Right lobe of liver (tissue), 6 donors: ENCODE results near the gene STAC2. TPM values are rescaled to one million over a fixed set of nuclear protein-coding genes. Genes with fewer than 3 reads are reported as not detected.

Source experiments
- ATAC-seq, 4 donors: fragments of 200-7000 bp; cut with Tn5 transposase; one replicate each; pipeline ENCODE4 v1.9.1; 2020; ENCODE audit warnings: mild to moderate bottlenecking in 4 of 4, moderate library complexity in 4 of 4
- DNase-seq, 3 donors: peaks; one replicate each; pipeline ENCODE4 v3.0.0-alpha.2; 2020
- H3K27ac ChIP-seq, 3 donors: fragments of 200-600 bp; one replicate each; pipeline ENCODE4 v1.8.0; 2022
- H3K27me3 ChIP-seq, 2 donors: fragments of 200-600 bp; one replicate each; pipeline ENCODE4 v1.8.0; 2022
- H3K36me3 ChIP-seq, 4 donors: fragments of 200-600 bp; sonication (generic) in 1 of 4; one replicate each; pipeline versions ENCODE4 v1.5.1 to v1.8.0; 2017 to 2022; ENCODE audit warnings: control low read depth in 1 of 4
- H3K4me1 ChIP-seq, 4 donors: fragments of 200-600 bp; sonication (generic) in 1 of 4; one replicate each; pipeline versions ENCODE4 v1.5.1 to v1.8.0; 2017 to 2022; ENCODE audit warnings: control low read depth in 1 of 4
- H3K4me3 ChIP-seq, 3 donors: fragments of 200-600 bp; one replicate each; pipeline ENCODE4 v1.8.0; 2022
- H3K9me3 ChIP-seq, 4 donors: fragments of 200-600 bp; sonication (generic) in 1 of 4; one replicate each; pipeline versions ENCODE4 v1.5.1 to v1.8.0; 2017 to 2022; ENCODE audit warnings: control low read depth in 1 of 4
- POLR2A ChIP-seq: fragments of 450-650 bp; IDR thresholded peaks from one replicate; pipeline ENCODE4 v1.6.1; 2017; ENCODE audit warnings: antibody characterized with exemption, mild to moderate bottlenecking
- WGBS: methylation state at CpG from one replicate; pipeline ENCODE4 v1.1.6; 2018; ENCODE audit warnings: low coverage, low lambda C conversion rate; ENCODE audit not compliant: insufficient coverage; ENCODE audit errors: missing lambda C conversion rate; 5-methylcytosine and 5-hydroxymethylcytosine counted together
- intact Hi-C, 2 donors: fragments of 100-400 bp; cut with DNase I; formaldehyde crosslinking; loops; one replicate each; pipeline versions ENCODE4 v1.11.2 to v1.14.1; 2022
- total RNA-seq, 6 experiments: library from RNA; depleted of rRNA in 2 of 6; stranded (reverse); fragments of >200 nt in 2 of 6; fragmentation: NEBNext Ultra II Directional in 3 of 6; extraction: Animal tissue kit (Norgen Biotek cat#: 25700) in 3 of 6; gene quantifications; one replicate each; pipeline versions ENCODE4 v1.1.0 to v1.2.4, GENCODE V29; 2016 to 2023
- TF ChIP-seq, protein P1 (sequence below), 4 donors: fragments of 200-600 bp in 3 of 4; fragments of 450-650 bp in 1 of 4; IDR thresholded peaks; one replicate each; pipeline versions ENCODE4 v1.5.1 to v1.8.0; 2016 to 2022; ENCODE audit warnings: antibody characterized with exemption in 4 of 4, mild to moderate bottlenecking in 2 of 4
- donor health status: DM: no; HTN: yes; CAD: no.
- donor health status: DM: no; HTN: no; CAD: no.
- donor health status: DM: no; HTN: no; CAD: no.
- donor health status: DM: no; HTN: yes; CAD: no.
- donor health status: DM: no; HTN: yes; CAD: no.

Gene STAC2
- total RNA-seq, 6 experiments from 2014 or later = not detected

DNA sequence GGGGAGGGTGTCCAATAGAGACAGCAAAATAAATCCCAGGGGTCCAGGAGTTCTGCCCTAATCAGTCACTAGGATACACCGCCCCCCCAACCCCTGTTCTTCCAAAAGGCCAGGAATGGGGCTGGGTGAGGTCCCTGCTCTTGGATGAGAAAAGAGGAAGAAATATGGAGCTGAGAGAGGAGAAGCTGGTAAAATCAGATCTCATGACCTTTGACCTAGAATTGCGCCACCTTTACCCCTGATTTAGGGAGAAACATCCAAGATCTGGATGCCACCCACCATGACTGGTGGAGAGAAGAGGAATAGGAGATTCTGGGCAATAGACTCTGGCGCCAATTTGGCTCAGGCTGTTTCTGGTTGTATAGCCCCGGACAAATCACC, 27.6 kb downstream of the STAC2 start:
- ATAC-seq (no peak), DNase-seq (no peak)
- no peaks in the 10 kb centered on the region for H3K9me3 ChIP-seq
- H3K27me3 ChIP-seq = no peaks in the 10 kb centered on the region
- no peak overlapping the region for H3K27ac ChIP-seq
- H3K4me1 ChIP-seq = peaks cover 0 to 28% (median 3%) of the 10 kb centered on the region in 4 donors
- peaks cover 8 to 21% (median 15%) of the 10 kb centered on the region in 4 donors for H3K36me3 ChIP-seq
- WGBS = 70% methylated on average over 3 of the region's 4 CpGs
- no peak for TF ChIP-seq POLR2A
- TF ChIP-seq, protein P1, sequence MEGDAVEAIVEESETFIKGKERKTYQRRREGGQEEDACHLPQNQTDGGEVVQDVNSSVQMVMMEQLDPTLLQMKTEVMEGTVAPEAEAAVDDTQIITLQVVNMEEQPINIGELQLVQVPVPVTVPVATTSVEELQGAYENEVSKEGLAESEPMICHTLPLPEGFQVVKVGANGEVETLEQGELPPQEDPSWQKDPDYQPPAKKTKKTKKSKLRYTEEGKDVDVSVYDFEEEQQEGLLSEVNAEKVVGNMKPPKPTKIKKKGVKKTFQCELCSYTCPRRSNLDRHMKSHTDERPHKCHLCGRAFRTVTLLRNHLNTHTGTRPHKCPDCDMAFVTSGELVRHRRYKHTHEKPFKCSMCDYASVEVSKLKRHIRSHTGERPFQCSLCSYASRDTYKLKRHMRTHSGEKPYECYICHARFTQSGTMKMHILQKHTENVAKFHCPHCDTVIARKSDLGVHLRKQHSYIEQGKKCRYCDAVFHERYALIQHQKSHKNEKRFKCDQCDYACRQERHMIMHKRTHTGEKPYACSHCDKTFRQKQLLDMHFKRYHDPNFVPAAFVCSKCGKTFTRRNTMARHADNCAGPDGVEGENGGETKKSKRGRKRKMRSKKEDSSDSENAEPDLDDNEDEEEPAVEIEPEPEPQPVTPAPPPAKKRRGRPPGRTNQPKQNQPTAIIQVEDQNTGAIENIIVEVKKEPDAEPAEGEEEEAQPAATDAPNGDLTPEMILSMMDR (IDR thresholded peaks at IDR 0.05) = no peak
- intact Hi-C loops = no loop called here
- H3K4me3 ChIP-seq = no peak overlapping the region

DNA sequence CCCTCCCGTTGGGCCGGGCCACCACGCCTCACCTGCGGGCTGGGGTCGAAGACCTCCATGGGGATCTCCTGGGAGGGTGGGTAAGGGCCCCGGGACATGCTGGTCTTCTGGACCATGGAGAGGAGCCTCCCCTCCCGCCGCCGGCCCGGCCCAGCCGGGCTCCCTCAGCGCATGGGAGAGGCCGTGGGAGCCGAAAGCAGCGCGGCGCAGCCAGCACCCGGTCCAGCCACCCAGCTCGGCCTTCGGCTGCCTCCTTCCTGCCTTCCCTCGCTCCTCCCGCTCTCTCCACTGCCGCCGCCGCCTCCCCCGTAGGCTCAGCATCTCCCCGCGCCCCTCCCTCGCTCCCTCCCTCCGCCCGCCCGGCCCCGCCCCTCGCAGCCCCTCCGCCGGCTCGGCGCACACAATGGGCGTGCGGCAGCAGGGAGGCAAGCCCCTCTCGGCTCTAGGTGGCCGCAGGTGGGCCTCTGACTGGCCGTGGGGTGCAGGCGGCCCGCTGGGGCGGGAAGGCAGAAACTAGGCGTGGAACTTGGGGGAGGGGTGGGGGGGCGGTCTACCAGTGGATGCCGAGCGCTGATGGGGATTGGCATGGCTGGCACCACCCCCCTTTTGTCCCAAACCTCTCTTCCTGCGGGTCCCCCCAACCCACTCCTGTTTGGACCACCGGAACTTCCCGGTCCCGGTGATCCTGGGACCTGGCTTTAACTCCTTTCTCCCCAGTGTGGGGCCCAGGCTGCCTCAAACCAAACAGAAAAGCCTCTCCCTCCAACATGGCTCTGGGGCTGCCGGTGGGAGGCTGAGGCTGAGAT, 28.2 kb downstream of the STAC2 start, which contains the start of gene CACNB1:
CACNB1 (minus strand) TSS at position 290 of the 806 bp plus-strand sequence; CDS start at position 116, 174 bp downstream.
- 0% methylated on average over 13 of the region's 55 CpGs for WGBS
- intact Hi-C loops = no loop called here
- H3K27ac ChIP-seq = no peak within 1 kb of the TSS

DNA sequence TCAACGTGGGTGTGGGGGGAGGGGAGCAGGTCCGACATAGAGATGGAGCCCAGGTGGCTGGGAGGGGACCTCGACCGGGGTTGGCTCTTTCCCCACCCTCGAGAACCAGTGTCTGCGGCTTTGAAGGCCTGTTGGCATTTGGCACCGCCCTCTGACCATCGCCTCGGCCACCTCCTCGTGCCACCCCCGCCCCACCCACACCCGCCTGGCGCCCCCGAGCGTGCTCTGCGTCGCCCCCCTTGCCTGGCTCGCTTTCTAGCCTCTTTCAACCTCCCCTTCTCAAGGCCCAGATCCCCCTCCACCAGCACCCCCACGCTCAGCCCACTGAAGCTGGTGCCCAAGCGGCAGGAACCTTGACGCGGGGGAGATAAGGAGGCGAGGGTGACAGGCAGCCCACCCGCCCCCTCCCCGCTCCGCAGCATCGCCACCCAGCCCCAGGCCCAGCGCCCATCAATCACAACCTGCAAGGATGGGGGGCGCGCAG, 28.9 kb downstream of the STAC2 start:
- WGBS = 3% methylated on average over 14 of the region's 30 CpGs
- peaks cover 0 to 8% (median 4%) of the 10 kb centered on the region in 4 donors for H3K36me3 ChIP-seq
- H3K27ac ChIP-seq = no peak overlapping the region
- ATAC-seq (no peak), DNase-seq (no peak)
- no peak for TF ChIP-seq POLR2A
- TF ChIP-seq, protein P1 (IDR thresholded peaks at IDR 0.05) = no peak
- H3K27me3 ChIP-seq = no peaks in the 10 kb centered on the region
- H3K4me1 ChIP-seq = peaks cover 0 to 26% (median 3%) of the 10 kb centered on the region in 4 donors
- H3K4me3 ChIP-seq = peak overlapping the region; percentile 50 to 59 (median 52)
- no peaks in the 10 kb centered on the region for H3K9me3 ChIP-seq
- intact Hi-C loops = no loop called here

More for the DNA sequence above, 28.2 kb downstream of the STAC2 start, which contains the start of gene CACNB1:
- TF ChIP-seq, protein P1 (IDR thresholded peaks at IDR 0.05) = no peak
- peak; percentile 11 for TF ChIP-seq POLR2A
- H3K4me3 ChIP-seq = peak within 1 kb of the TSS; percentile 50 to 59 (median 52)
- no peaks in the 10 kb centered on the region for H3K27me3 ChIP-seq
- H3K9me3 ChIP-seq = no peaks in the 10 kb centered on the region
- peaks cover 0 to 28% (median 3%) of the 10 kb centered on the region in 4 donors for H3K4me1 ChIP-seq
- DNase-seq = peak; percentile 63 to 74 (median 68)
- peak; percentile 39 to 57 (median 50) for ATAC-seq
- peaks cover 5 to 15% (median 10%) of the 10 kb centered on the region in 4 donors for H3K36me3 ChIP-seq

DNA sequence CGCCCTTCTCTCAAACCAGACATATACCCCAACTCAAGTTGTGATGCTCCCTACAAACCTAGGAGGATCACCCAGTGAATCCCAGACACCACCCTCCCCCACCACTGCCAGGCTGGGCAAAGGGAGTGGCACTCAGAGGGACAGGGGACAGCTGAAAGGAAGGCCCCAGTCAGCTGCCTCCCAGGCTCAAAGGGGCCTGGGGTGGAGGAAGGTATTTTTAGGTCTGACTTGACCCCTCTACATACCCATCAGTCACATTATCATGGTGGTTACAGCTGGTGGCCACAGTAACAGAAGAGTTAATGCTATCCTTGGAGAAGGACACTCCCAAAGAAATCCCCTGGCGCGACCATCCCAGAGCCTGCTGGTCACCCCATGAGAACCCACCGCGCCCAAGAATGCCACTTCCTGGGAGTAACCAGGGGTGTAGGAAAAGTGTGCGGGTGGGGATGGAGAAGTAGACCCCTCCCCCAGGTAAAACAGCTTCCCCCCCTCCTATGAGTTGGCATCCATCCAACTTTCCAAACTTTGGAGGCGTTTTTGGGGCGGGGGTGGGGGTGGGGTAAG, 29.4 kb downstream of the STAC2 start:
- ATAC-seq = no peak
- no peak for DNase-seq
- H3K27ac ChIP-seq = no peak overlapping the region
- H3K9me3 ChIP-seq = no peaks in the 10 kb centered on the region
- intact Hi-C loops = no loop called here
- TF ChIP-seq POLR2A = no peak
- TF ChIP-seq, protein P1 (IDR thresholded peaks at IDR 0.05) = no peak
- WGBS = 18% methylated on average over 7 of the region's 8 CpGs
- H3K4me1 ChIP-seq = peaks cover 0 to 21% (median 3%) of the 10 kb centered on the region in 4 donors
- H3K4me3 ChIP-seq = no peak overlapping the region
- H3K27me3 ChIP-seq = no peaks in the 10 kb centered on the region
- H3K36me3 ChIP-seq = peaks cover 0 to 2% (median under 1%) of the 10 kb centered on the region in 4 donors
